Keratinocyte (primary cell): ENCODE measurements around the gene KCNMA1. TPM values are rescaled to one million over a fixed set of nuclear protein-coding genes. Genes with fewer than 3 reads are reported as not detected.

Source experiments
- DNase-seq: peaks from one replicate; pipeline ENCODE4 v3.0.0-alpha.2; 2011; ENCODE audit warnings: low read depth, missing footprints, low spot score
- FAIRE-seq: peaks from 2 replicates; lab custom pipeline; 2011; peaks lifted over from hg19 to GRCh38; lab: Jason Lieb, UNC
- H2AFZ ChIP-seq: 2 replicates; pipeline ENCODE4 v1.6.0; 2012; ENCODE audit warnings: low read length, control low read depth, inconsistent platforms; ENCODE audit not compliant: control insufficient read depth
- H3K27ac ChIP-seq: 2 replicates; pipeline ENCODE4 v1.5.1; 2011; ENCODE audit warnings: low read length; ENCODE audit not compliant: control insufficient read depth, insufficient read depth
- H3K27me3 ChIP-seq: 3 replicates; pipeline ENCODE4 v1.6.0; 2011; ENCODE audit warnings: low read length; ENCODE audit not compliant: control insufficient read depth, insufficient read depth; ENCODE audit errors: extremely low read depth
- H3K36me3 ChIP-seq, 2 experiments: 2 replicates in 1 of 2; 3 replicates in 1 of 2; pipeline ENCODE4 v1.5.1; 2011; ENCODE audit warnings: low read length in 2 of 2, mild to moderate bottlenecking in 1 of 2; ENCODE audit not compliant: control insufficient read depth in 2 of 2, insufficient read depth in 2 of 2; ENCODE audit errors: extremely low read depth in 1 of 2
- H3K4me1 ChIP-seq: 3 replicates; pipeline ENCODE4 v1.5.1; 2011; ENCODE audit warnings: low read length; ENCODE audit not compliant: control insufficient read depth, insufficient read depth; ENCODE audit errors: extremely low read depth
- H3K4me2 ChIP-seq: 3 replicates; pipeline ENCODE4 v1.6.0; 2011; ENCODE audit warnings: low read depth, low read length; ENCODE audit not compliant: control insufficient read depth, insufficient read depth; ENCODE audit errors: extremely low read depth
- H3K4me3 ChIP-seq, 3 experiments: fragments of 200-600 bp in 1 of 3; sonication (generic) in 1 of 3; 2 replicates in 2 of 3; 3 replicates in 1 of 3; pipeline ENCODE4 v1.5.1; 2011 to 2016; ENCODE audit warnings: low read length in 3 of 3, mild to moderate bottlenecking in 3 of 3, control low read depth in 2 of 3, inconsistent platforms in 1 of 3, low read depth in 1 of 3, mixed read lengths in 1 of 3, mixed run types in 1 of 3, moderate library complexity in 1 of 3; ENCODE audit not compliant: control insufficient read depth in 2 of 3, insufficient read depth in 2 of 3; ENCODE audit errors: extremely low read depth in 1 of 3
- H3K79me2 ChIP-seq: 2 replicates; pipeline ENCODE4 v1.6.0; 2012; ENCODE audit warnings: low read length; ENCODE audit not compliant: control insufficient read depth, insufficient read depth
- H3K9ac ChIP-seq: 3 replicates; pipeline ENCODE4 v1.6.0; 2011; ENCODE audit warnings: low read length; ENCODE audit not compliant: control insufficient read depth, insufficient read depth; ENCODE audit errors: extremely low read depth
- H3K9me1 ChIP-seq: 3 replicates; pipeline ENCODE4 v1.6.0; 2011; ENCODE audit warnings: low read length; ENCODE audit not compliant: control insufficient read depth, insufficient read depth; ENCODE audit errors: extremely low read depth
- H3K9me3 ChIP-seq: 2 replicates; pipeline ENCODE4 v1.5.1; 2012; ENCODE audit warnings: low read depth, low read length; ENCODE audit not compliant: control insufficient read depth
- H4K20me1 ChIP-seq: 3 replicates; pipeline ENCODE4 v1.6.0; 2011; ENCODE audit warnings: low read length; ENCODE audit not compliant: control insufficient read depth, insufficient read depth; ENCODE audit errors: extremely low read depth
- CTCF ChIP-seq, 3 experiments: IDR thresholded peaks in 1 of 3; conservative IDR thresholded peaks in 1 of 3; optimal IDR thresholded peaks in 1 of 3; 2 replicates in 2 of 3; 3 replicates in 1 of 3; pipeline versions ENCODE3 to v1.5.1; 2011; ENCODE audit warnings: low read length in 3 of 3, mild to moderate bottlenecking in 3 of 3, moderate library complexity in 2 of 3, control low read depth in 1 of 3, inconsistent platforms in 1 of 3; ENCODE audit not compliant: insufficient read depth in 2 of 3; ENCODE audit errors: extremely low read depth in 1 of 3
- EZH2 ChIP-seq: IDR thresholded peaks from one replicate; pipeline ENCODE4 v1.6.1; 2012; ENCODE audit warnings: inconsistent platforms, mild to moderate bottlenecking, low read length, moderate library complexity
- dilution Hi-C: fragments of 300-500 bp; cut with MboI; formaldehyde crosslinking; loops from one replicate; pipeline ENCODE4 v1.7.0; 2020; ENCODE audit warnings: low sequenced_read_pairs; ENCODE audit not compliant: extremely low pct_ligation_motif_present
- polyA plus RNA-seq, 5 experiments: library from polyadenylated mRNA; depleted of rRNA in 3 of 5; stranded (reverse) in 3 of 5; stranded (forward) in 1 of 5; unstranded in 1 of 5; fragments of >200 nt; gene quantifications; 1 replicate in 1 of 5; 2 replicates in 3 of 5; 3 replicates in 1 of 5; pipeline versions ENCODE4 v1.2.1 to v1.2.3, GENCODE V29; 2011 to 2012; ENCODE audit warnings: missing spikeins in 2 of 5, low read depth in 1 of 5, low replicate concordance in 1 of 5

KCNMA1 gene
- polyA plus RNA-seq, 1 donor (not counting 4 experiments of a cell fraction or from before 2014, with no cell fraction given), result 6.3 TPM

- Histone ChIP-seq H3K79me2 (no peaks in the 10 kb centered on the region), H3K9ac (no peak overlapping the region), H3K4me2 (no peak overlapping the region), H4K20me1 (no peaks in the 10 kb centered on the region), H3K27me3 (no peaks in the 10 kb centered on the region), H3K27ac (no peak overlapping the region), H3K4me3 (no peak overlapping the region), H3K36me3 (no peaks in the 10 kb centered on the region), H3K4me1 (peaks cover 14% of the 10 kb centered on the region), H3K9me1 (no peaks in the 10 kb centered on the region), H2AFZ (no peak overlapping the region), H3K9me3 (no peaks in the 10 kb centered on the region)
- TF ChIP-seq EZH2 (no peak), CTCF (optimal IDR thresholded peaks at IDR 0.05 in 1 of 3, IDR thresholded peaks at IDR 0.05 in 1 of 3, conservative IDR thresholded peaks at IDR 0.05 in 1 of 3; ENCODE audit: extremely low read depth in 1 of 3, insufficient read depth in 2 of 3, low read length in 3 of 3) (no peak)
- FAIRE-seq (no peak), DNase-seq (no peak)
- dilution Hi-C loops, result no loop called here
Observed at GRCh38 chr10:77404810-77405209, 232.8 kb downstream of the KCNMA1 start.

- no peak overlapping the region for H3K9ac ChIP-seq
- H3K36me3 ChIP-seq, result no peaks in the 10 kb centered on the region
- no peak for TF ChIP-seq EZH2
- no peak for TF ChIP-seq CTCF (optimal IDR thresholded peaks at IDR 0.05 in 1 of 3, IDR thresholded peaks at IDR 0.05 in 1 of 3, conservative IDR thresholded peaks at IDR 0.05 in 1 of 3; ENCODE audit: extremely low read depth in 1 of 3, insufficient read depth in 2 of 3, low read length in 3 of 3)
- H3K27ac ChIP-seq, result no peak overlapping the region
- H3K9me3 ChIP-seq, result no peaks in the 10 kb centered on the region
- no peak overlapping the region for H2AFZ ChIP-seq
- H4K20me1 ChIP-seq, result no peaks in the 10 kb centered on the region
- H3K79me2 ChIP-seq, result no peaks in the 10 kb centered on the region
- H3K4me1 ChIP-seq, result peaks cover 13% of the 10 kb centered on the region
- no peaks in the 10 kb centered on the region for H3K9me1 ChIP-seq
- DNase-seq (no peak), FAIRE-seq (no peak)
- H3K27me3 ChIP-seq, result no peaks in the 10 kb centered on the region
- dilution Hi-C loops, result no loop called here
- H3K4me2 ChIP-seq, result no peak overlapping the region
- H3K4me3 ChIP-seq, result no peak overlapping the region
Observed at GRCh38 chr10:77403761-77404160, 233.8 kb downstream of the KCNMA1 start.
